Activated CD4-positive, alpha-beta T cell treated with anti-CD3 and anti-CD28 coated beads for 24 hours (primary cell): ENCODE measurements around the gene ADPRS.

ENCODE experiments used
- DNase-seq, 2 donors: peaks; one replicate each; pipeline ENCODE4 v3.0.0-alpha.2; 2020; ENCODE audit warnings: low read depth in 2 of 2

Gene ADPRS

GRCh38 chr1:36108314-36108713 lies 19.6 kb downstream of the ADPRS start:
- DNase-seq, result no peak

- DNase-seq, result no peak
Observed at GRCh38 chr1:36109041-36109679, 20.5 kb downstream of the ADPRS start.

- DNase-seq, result no peak
Observed at GRCh38 chr1:36111151-36111550, 22.5 kb downstream of the ADPRS start.

GRCh38 chr1:36112823-36113222 lies 24.1 kb downstream of the ADPRS start:
- no peak for DNase-seq

GRCh38 chr1:36114371-36114770 lies 25.7 kb downstream of the ADPRS start:
- DNase-seq, result no peak

GRCh38 chr1:36115200-36115669 lies 26.5 kb downstream of the ADPRS start:
- no peak for DNase-seq

GRCh38 chr1:36115931-36116330 lies 27.2 kb downstream of the ADPRS start:
- no peak for DNase-seq

- DNase-seq, result no peak
Observed at GRCh38 chr1:36116901-36117300, 28.2 kb downstream of the ADPRS start.

GRCh38 chr1:36118447-36119204 lies 29.9 kb downstream of the ADPRS start:
- DNase-seq, result no peak

- no peak for DNase-seq
Observed at GRCh38 chr1:36119456-36119855, 30.8 kb downstream of the ADPRS start.

GRCh38 chr1:36122062-36123030 lies 33.7 kb downstream of the ADPRS start:
- no peak for DNase-seq

- no peak for DNase-seq
Observed at GRCh38 chr1:36123356-36123755, 34.7 kb downstream of the ADPRS start.

- DNase-seq, result no peak
Observed at GRCh38 chr1:36124404-36125128, 35.9 kb downstream of the ADPRS start.

GRCh38 chr1:36125129-36125991 lies 36.7 kb downstream of the ADPRS start, which contains the start of gene COL8A2:
TSS of gene COL8A2 (minus strand) at chr1:36125222. CDS start at chr1:36100242, 24,980 bp downstream.
- DNase-seq, result no peak

- DNase-seq, result no peak
Observed at GRCh38 chr1:36126005-36126716, 37.5 kb downstream of the ADPRS start.

GRCh38 chr1:36126797-36127500 lies 38.3 kb downstream of the ADPRS start:
- DNase-seq, result no peak

GRCh38 chr1:36128126-36128904 lies 39.6 kb downstream of the ADPRS start:
- DNase-seq, result no peak

GRCh38 chr1:36128905-36129206 lies 40.2 kb downstream of the ADPRS start:
- no peak for DNase-seq
